Gastroesophageal sphincter (tissue), 3 donors: Measurements from ENCODE around the gene CYFIP2.
"Not testable (repeated sequence)": the region's sequence is repeated elsewhere in the genome, so short reads cannot be mapped to it uniquely, and the experiment has no call there.

Source experiments
- POLR2A ChIP-seq, 2 donors: fragments of 450-650 bp; IDR thresholded peaks; one replicate each; pipeline ENCODE4 v1.6.1; 2017; ENCODE audit warnings: antibody characterized with exemption in 2 of 2, mild to moderate bottlenecking in 2 of 2, moderate library complexity in 1 of 2
- TF ChIP-seq, protein P1 (sequence below), 4 experiments: fragments of 200-600 bp in 2 of 4; fragments of 450-650 bp in 2 of 4; sonication (generic) in 1 of 4; IDR thresholded peaks; one replicate each; pipeline ENCODE4 v1.5.1; 2017 to 2019; ENCODE audit warnings: antibody characterized with exemption in 4 of 4, mild to moderate bottlenecking in 2 of 4, moderate library complexity in 2 of 4

DNA sequence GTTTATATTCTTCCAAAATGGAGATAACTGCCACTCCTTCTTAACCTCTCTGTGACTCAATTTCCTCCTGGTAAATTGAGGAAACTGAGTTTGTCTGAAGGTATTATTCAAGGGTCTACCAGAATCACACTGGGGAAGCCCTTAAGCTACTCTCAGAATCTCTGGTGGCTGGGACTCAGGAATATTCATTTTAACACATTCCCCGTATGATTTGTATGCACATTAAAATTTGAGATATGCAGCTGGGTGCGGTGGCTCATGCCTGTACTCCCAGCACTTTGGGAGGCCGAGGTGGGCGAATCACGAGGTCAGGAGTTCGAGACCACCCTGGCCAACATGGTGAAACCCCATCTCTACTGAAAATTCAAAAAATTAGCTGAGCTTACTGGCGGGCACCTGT lies 21.2 kb upstream of the CYFIP2 start:
- TF ChIP-seq POLR2A (IDR thresholded peaks at IDR 0.05): not testable (repeated sequence)
- TF ChIP-seq, protein P1, sequence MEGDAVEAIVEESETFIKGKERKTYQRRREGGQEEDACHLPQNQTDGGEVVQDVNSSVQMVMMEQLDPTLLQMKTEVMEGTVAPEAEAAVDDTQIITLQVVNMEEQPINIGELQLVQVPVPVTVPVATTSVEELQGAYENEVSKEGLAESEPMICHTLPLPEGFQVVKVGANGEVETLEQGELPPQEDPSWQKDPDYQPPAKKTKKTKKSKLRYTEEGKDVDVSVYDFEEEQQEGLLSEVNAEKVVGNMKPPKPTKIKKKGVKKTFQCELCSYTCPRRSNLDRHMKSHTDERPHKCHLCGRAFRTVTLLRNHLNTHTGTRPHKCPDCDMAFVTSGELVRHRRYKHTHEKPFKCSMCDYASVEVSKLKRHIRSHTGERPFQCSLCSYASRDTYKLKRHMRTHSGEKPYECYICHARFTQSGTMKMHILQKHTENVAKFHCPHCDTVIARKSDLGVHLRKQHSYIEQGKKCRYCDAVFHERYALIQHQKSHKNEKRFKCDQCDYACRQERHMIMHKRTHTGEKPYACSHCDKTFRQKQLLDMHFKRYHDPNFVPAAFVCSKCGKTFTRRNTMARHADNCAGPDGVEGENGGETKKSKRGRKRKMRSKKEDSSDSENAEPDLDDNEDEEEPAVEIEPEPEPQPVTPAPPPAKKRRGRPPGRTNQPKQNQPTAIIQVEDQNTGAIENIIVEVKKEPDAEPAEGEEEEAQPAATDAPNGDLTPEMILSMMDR (IDR thresholded peaks at IDR 0.05): not testable (repeated sequence)
